Stomach smooth muscle (tissue), 2 donors: ENCODE measurements around the gene ATP6V0A1.
"Not testable (repeated sequence)": the region's sequence is repeated elsewhere in the genome, so short reads cannot be mapped to it uniquely, and the experiment has no call there.

ENCODE experiments used
- H3K27ac ChIP-seq: one replicate; pipeline ENCODE4 v1.7.0; 2013; ENCODE audit warnings: mild to moderate bottlenecking, low read length, inconsistent platforms
- H3K27me3 ChIP-seq, 2 donors: one replicate each; pipeline ENCODE4 v1.7.0; 2013; ENCODE audit warnings: low read length in 2 of 2; ENCODE audit not compliant: insufficient read depth in 2 of 2, control insufficient read depth in 1 of 2
- H3K36me3 ChIP-seq, 2 donors: one replicate each; pipeline ENCODE4 v1.7.0; 2013; ENCODE audit warnings: low read length in 2 of 2; ENCODE audit not compliant: control insufficient read depth in 2 of 2, insufficient read depth in 2 of 2
- H3K4me1 ChIP-seq: one replicate; pipeline ENCODE4 v1.7.0; 2013; ENCODE audit warnings: low read length; ENCODE audit not compliant: control insufficient read depth, insufficient read depth
- H3K4me3 ChIP-seq, 2 donors: one replicate each; pipeline ENCODE4 v1.7.0; 2013; ENCODE audit warnings: low read length in 2 of 2
- H3K9ac ChIP-seq, 2 donors: one replicate each; pipeline ENCODE4 v1.7.0; 2013; ENCODE audit warnings: low read length in 2 of 2, mild to moderate bottlenecking in 1 of 2
- H3K9me3 ChIP-seq, 2 donors: one replicate each; pipeline ENCODE4 v1.7.0; 2013; ENCODE audit warnings: low read length in 2 of 2; ENCODE audit not compliant: control insufficient read depth in 2 of 2
- donor health status: healthy.
- donor health status: Pancreatic carcinoma.

ATP6V0A1 gene

DNA sequence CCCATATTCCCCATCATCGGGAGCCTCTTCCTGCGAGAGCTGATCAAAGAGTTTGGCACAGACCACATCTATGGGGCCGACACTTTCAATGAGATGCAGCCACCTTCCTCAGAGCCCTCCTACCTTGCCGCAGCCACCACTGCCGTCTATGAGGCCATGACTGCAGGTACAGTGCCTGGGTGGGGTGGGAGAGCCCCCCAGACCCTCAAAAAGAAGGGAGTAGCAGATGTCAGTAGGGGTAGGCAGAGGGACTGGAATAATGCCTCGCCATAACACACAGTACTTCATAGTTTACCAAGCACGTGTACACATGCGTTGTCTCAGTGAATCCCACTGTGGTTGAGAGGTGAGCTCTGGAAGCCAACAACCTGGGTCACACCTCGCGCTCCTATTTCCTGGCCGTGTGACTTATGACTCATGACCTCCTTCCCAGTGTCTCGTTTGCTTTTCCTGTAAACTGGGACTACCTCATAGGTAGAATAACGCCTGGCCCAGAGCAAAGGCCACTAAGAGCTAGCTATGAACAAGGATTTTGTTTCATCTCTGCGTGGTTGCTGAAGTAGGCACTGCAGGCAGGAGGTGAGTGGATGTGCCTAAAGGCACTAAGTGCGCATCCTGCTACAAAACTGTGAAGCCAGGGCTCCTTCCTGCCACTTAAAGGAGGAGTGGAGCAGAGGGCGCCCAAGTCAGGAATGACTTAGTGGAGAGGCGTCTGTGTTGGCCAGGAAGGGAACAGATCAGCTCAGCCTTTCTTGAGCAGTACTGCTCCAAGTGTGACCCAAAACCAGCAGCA is 82.6 kb downstream of the ATP6V0A1 start:
- Histone ChIP-seq H3K27ac (no peak overlapping the region), H3K36me3 (peaks cover 12 to 29% of the 10 kb centered on the region in 2 donors), H3K4me1 (peaks cover 13% of the 10 kb centered on the region), H3K27me3 (no peaks in the 10 kb centered on the region), H3K9me3 (no peaks in the 10 kb centered on the region), H3K9ac (no peak overlapping the region), H3K4me3 (no peak overlapping the region)

DNA sequence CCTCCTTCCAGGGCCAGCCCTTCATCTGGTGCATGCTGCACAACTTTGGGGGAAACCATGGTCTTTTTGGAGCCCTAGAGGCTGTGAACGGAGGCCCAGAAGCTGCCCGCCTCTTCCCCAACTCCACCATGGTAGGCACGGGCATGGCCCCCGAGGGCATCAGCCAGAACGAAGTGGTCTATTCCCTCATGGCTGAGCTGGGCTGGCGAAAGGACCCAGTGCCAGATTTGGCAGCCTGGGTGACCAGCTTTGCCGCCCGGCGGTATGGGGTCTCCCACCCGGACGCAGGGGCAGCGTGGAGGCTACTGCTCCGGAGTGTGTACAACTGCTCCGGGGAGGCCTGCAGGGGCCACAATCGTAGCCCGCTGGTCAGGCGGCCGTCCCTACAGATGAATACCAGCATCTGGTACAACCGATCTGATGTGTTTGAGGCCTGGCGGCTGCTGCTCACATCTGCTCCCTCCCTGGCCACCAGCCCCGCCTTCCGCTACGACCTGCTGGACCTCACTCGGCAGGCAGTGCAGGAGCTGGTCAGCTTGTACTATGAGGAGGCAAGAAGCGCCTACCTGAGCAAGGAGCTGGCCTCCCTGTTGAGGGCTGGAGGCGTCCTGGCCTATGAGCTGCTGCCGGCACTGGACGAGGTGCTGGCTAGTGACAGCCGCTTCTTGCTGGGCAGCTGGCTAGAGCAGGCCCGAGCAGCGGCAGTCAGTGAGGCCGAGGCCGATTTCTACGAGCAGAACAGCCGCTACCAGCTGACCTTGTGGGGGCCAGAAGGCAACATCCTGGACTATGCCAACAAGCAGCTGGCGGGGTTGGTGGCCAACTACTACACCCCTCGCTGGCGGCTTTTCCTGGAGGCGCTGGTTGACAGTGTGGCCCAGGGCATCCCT is 84.8 kb downstream of the ATP6V0A1 start:
- Histone ChIP-seq H3K27ac (no peak overlapping the region), H3K9ac (no peak overlapping the region), H3K27me3 (no peaks in the 10 kb centered on the region), H3K4me3 (no peak overlapping the region), H3K9me3 (no peaks in the 10 kb centered on the region), H3K36me3 (peaks cover 12 to 24% of the 10 kb centered on the region in 2 donors), H3K4me1 (peaks cover 4% of the 10 kb centered on the region)

DNA sequence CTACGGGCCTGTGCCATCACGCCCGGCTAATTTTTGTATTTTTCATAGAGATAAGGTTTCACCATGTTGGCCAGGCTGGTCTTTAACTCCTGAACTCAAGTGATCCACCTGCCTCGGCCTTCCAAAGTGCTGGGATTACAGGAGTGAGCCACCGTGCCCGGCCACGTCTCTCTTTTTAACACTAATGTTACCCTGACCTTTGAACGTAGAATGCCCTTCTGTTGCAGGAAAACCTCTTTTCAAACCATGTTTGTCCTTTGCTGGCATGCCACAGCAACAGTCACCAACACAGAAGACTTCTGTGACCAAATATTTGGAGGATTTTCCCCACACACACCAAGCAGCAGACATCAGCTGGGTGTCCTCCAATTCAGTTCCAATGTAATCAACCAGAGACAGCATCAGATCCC is 86.2 kb downstream of the ATP6V0A1 start:
- no peak overlapping the region for H3K9ac ChIP-seq
- H3K4me3 ChIP-seq = no peak overlapping the region
- peaks cover 7 to 16% of the 10 kb centered on the region in 2 donors for H3K36me3 ChIP-seq
- peaks cover 4% of the 10 kb centered on the region for H3K4me1 ChIP-seq
- H3K27me3 ChIP-seq = no peaks in the 10 kb centered on the region
- H3K27ac ChIP-seq = no peak overlapping the region
- H3K9me3 ChIP-seq = no peaks in the 10 kb centered on the region

DNA sequence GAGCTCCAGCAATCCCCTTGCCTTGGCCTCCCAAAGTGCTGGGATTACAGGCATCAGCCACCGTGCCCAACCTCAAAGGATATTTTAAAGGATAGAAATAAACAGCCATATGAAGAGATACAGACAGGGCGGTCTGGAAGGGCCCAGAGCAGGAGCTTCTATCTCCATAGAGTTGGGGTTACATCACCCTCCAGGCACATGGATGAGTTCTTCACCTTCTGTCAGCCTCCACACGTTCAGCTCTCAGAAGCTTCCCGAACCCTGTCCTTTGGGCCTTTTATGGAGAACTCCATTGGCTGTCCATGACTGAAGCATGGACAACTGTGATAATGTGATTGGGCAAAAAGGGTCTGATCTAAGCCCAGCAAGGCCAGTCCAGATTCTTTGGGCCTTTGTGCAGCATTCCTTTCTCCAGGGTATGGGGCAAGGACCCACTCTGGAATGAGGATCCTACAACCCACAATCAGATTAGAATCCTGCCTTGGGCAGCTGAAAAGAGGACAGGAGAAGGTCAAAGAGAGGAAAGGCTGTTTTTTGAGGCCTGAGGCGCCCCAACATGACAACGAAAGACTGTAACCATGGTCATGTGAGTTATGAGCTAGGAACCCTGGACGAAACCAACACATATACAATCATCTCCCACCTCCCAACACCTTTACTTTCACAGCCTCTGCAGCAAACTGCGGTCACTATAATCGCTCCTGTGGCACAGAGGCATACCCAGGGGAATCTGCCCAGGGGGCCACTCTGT is 87.3 kb downstream of the ATP6V0A1 start:
- H3K4me1 ChIP-seq, H3K27me3 ChIP-seq, H3K4me3 ChIP-seq, H3K9me3 ChIP-seq, H3K27ac ChIP-seq, H3K9ac ChIP-seq: not testable (repeated sequence)
- H3K36me3 ChIP-seq = peaks cover 7 to 14% of the 10 kb centered on the region in 2 donors

DNA sequence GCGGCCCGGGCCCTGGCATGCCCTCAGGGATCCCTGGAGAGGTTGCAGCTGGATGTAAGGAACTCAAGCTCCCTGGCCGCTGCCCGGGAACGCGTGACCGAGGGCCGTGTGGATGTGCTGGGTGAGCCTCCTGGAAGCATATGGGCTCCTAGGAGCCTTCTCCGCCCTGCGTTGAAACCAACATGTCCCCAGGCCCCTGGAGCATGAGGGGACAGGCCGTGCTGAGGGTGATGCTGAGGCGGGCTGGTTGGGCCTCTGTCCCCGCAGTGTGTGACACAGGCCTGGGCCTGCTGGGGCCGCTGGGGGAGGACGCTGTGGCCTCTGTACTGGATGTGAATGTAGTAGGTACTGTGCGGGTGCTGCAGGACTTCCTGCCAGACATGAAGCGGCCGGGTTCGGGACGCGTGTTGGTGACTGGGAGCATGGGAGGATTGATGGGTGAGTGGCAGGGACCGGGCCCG is 88.4 kb downstream of the ATP6V0A1 start:
- Histone ChIP-seq H3K9me3 (no peaks in the 10 kb centered on the region), H3K4me3 (no peak overlapping the region), H3K27ac (no peak overlapping the region), H3K27me3 (no peaks in the 10 kb centered on the region), H3K36me3 (peaks cover 3 to 7% of the 10 kb centered on the region in 2 donors), H3K4me1 (peaks cover 4% of the 10 kb centered on the region), H3K9ac (no peak overlapping the region)

DNA sequence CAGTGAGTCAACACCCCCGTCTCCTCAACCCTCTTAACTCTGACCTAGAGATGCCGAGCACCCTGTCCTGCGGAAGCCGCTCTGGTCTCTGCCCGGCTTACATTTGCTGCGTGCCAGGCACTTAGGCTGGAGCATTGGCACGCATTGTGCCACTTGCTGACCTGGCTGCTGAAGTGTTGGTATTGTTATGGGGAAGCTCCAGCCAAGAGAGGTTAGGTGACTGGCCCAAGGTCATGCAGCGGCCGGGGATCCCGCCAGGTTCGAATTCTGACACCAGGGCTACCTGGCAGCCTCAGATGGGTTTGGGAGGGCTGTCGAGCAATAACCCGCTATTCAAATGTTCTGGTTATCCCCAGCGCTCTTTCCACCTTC is 89.0 kb downstream of the ATP6V0A1 start:
- no peaks in the 10 kb centered on the region for H3K27me3 ChIP-seq
- H3K27ac ChIP-seq = no peak overlapping the region
- H3K4me3 ChIP-seq = no peak overlapping the region
- H3K9ac ChIP-seq = no peak overlapping the region
- peaks cover 2 to 7% of the 10 kb centered on the region in 2 donors for H3K36me3 ChIP-seq
- peaks cover 4% of the 10 kb centered on the region for H3K4me1 ChIP-seq
- H3K9me3 ChIP-seq = no peaks in the 10 kb centered on the region

DNA sequence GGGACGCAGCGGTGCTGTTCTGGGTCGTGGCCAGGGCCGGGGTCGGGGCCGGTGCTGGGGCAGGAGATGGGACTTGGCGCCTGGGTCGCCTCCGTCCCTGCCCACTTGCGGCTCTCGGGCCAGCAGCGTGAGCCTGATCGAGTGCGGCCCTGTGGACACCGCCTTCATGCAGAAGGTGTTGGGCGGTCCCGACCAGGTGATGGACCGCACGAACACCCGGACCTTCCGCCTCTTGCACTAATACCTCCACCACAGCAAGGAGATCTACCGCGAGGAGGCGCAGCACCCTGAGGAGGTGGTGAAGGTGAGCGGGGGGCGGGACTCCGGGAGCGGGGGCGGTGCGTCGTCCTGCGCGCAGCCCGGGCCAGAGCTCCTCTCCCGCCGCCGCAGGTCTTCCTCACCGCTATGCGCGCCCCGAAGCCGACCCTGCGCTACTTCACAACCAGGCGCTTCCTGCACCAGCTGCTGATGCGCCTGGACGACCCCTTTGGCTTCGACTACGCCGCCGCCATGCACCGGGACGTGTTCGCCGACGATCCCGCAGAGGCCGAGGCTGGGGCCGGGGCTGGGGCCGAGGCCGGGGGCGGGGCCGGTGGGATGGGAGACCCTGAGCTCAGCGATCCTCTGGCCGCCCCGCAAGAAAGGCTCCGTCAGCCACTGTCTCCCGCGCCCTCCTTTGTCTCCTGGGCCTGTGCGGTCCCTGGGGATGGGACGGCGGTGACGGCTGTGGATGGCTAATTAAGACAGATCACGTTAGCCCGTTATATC is 89.6 kb downstream of the ATP6V0A1 start:
- Histone ChIP-seq H3K27ac (no peak overlapping the region), H3K27me3 (no peaks in the 10 kb centered on the region), H3K4me1 (peaks cover 8% of the 10 kb centered on the region), H3K9me3 (no peaks in the 10 kb centered on the region), H3K4me3 (peak overlapping the region in 1 of 2 donors; percentile 22), H3K36me3 (peaks cover 0 to 3% of the 10 kb centered on the region in 2 donors), H3K9ac (no peak overlapping the region)

DNA sequence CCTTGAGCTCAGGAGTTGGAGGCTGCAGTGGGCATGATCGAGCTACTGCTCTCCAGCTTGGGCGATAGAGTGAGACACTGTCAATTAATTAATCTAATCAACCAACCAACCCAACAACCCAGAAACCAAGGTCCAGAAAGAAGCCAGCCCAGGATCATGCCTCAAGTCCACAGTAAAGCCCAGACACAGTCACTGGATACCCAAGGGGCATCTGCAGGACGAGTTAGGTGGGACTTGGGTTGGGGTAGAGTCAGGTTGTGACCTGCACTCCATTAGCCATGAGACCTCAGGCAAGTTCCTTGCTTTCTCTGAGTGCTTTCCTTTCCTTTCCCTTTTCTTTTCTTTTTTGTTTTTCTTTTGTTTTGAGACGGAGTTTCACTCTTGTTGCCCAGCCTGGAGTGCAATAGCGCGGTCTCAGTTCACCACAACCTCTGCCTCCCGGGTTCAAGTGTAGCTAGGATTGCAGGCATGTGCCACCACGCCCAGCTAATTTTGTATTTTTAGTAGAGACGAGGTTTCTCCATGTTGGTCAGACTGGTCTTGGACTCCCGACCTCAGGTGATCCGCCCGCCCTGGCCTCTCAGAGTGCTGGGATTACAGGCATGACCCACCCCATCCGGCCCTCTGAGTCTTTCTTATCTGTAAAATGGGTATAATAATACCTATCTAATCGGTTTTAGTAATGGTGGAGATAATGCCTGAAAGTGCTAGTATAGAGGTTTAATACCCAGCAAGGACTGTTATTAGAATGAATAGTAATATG is 90.5 kb downstream of the ATP6V0A1 start:
- H3K27ac ChIP-seq = no peak overlapping the region
- H3K9ac ChIP-seq = no peak overlapping the region
- H3K27me3 ChIP-seq = no peaks in the 10 kb centered on the region
- no peaks in the 10 kb centered on the region for H3K9me3 ChIP-seq
- H3K4me1 ChIP-seq = peaks cover 16% of the 10 kb centered on the region
- H3K36me3 ChIP-seq = no peaks in the 10 kb centered on the region
- no peak overlapping the region for H3K4me3 ChIP-seq

DNA sequence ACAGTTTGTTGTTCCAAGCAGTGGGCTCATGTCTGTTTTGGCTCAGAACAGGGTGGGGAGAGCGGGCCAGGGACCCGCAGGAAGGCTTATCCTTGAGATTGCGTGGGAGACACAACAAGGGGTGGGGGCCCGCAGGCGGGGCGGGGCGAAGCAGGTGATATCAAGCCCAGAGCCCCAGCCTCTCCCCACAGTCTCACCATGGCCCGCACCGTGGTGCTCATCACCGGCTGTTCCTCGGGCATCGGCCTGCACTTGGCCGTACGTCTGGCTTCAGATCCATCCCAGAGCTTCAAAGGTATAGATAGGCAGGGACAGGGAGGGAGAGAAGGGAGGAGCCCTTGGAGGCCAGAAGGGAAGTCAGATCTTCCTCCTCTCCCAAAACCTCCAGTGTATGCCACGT is 94.1 kb downstream of the ATP6V0A1 start, which contains the start of gene HSD17B1:
Gene HSD17B1 (plus strand): TSS at position 188 of the 400 bp plus-strand sequence. CDS start 11 bp downstream, at position 199.
- Histone ChIP-seq H3K4me1 (peaks cover 24% of the 10 kb centered on the region), H3K9ac (peak within 1 kb of the TSS in 1 of 2 donors; percentile 99), H3K4me3 (peak within 1 kb of the TSS; percentile 89 to 93)
- H3K27ac ChIP-seq, H3K27me3 ChIP-seq, H3K9me3 ChIP-seq, H3K36me3 ChIP-seq: not testable (repeated sequence)
